ENCODE measurements around the gene LPIN1.
A peak's percentile ranks its signal among the peaks of the same experiment; 100 is the strongest.
"Not testable (repeated sequence)": the region's sequence is repeated elsewhere in the genome, so short reads cannot be mapped to it uniquely, and the experiment has no call there.

Gene LPIN1

GRCh38 chr2:11715987-11716652 is 30.3 kb upstream of the LPIN1 start:
- DNase-seq, result no peak

GRCh38 chr2:11716689-11717321 is 29.6 kb upstream of the LPIN1 start:
- no peak for DNase-seq

- no peak for DNase-seq
These were observed 28.8 kb upstream of the LPIN1 start for GRCh38 chr2:11717623-11718022.

GRCh38 chr2:11718606-11719005 is 27.8 kb upstream of the LPIN1 start:
- DNase-seq, result no peak

- no peak for DNase-seq
These were observed 27.0 kb upstream of the LPIN1 start for GRCh38 chr2:11719230-11719977.

GRCh38 chr2:11720752-11721151 is 25.7 kb upstream of the LPIN1 start:
- no peak for DNase-seq

- no peak for DNase-seq
These were observed 24.0 kb upstream of the LPIN1 start for GRCh38 chr2:11722292-11723060.

- DNase-seq, result no peak
These were observed 23.4 kb upstream of the LPIN1 start for GRCh38 chr2:11723061-11723371.

- DNase-seq, result no peak
These were observed 22.3 kb upstream of the LPIN1 start for GRCh38 chr2:11724151-11724550.

- no peak for DNase-seq
These were observed 20.0 kb upstream of the LPIN1 start for GRCh38 chr2:11726384-11726783.

GRCh38 chr2:11729362-11730212 is 16.8 kb upstream of the LPIN1 start:
- no peak for DNase-seq

- not testable (repeated sequence) for DNase-seq
These were observed 15.0 kb upstream of the LPIN1 start for GRCh38 chr2:11731214-11731984.

GRCh38 chr2:11732587-11732986 is 13.8 kb upstream of the LPIN1 start:
- no peak for DNase-seq

- DNase-seq, result not testable (repeated sequence)
These were observed 8.6 kb upstream of the LPIN1 start for GRCh38 chr2:11737852-11738251.

- no peak for DNase-seq
These were observed 7.6 kb upstream of the LPIN1 start for GRCh38 chr2:11738589-11739436.

GRCh38 chr2:11740723-11741122 is 5.7 kb upstream of the LPIN1 start:
- no peak for DNase-seq

GRCh38 chr2:11742317-11742701 is 4.1 kb upstream of the LPIN1 start:
- no peak for DNase-seq

- DNase-seq, result no peak
These were observed 3.6 kb upstream of the LPIN1 start for GRCh38 chr2:11742702-11743357.

GRCh38 chr2:11743366-11743765 is 3.1 kb upstream of the LPIN1 start:
- DNase-seq, result no peak

GRCh38 chr2:11743846-11744553 is 2.4 kb upstream of the LPIN1 start:
- peak; percentile 62 for DNase-seq
